HG02610 (cell line): Measurements from ENCODE around the gene PIANP.

Experiments used
- ATAC-seq: cut with Tn5 transposase; IDR thresholded peaks from one replicate; pipeline ENCODE4 v1.9.1; 2021; ENCODE audit warnings: mild to moderate bottlenecking, moderate library complexity; ENCODE audit not compliant: unreplicated experiment

Gene PIANP

DNA sequence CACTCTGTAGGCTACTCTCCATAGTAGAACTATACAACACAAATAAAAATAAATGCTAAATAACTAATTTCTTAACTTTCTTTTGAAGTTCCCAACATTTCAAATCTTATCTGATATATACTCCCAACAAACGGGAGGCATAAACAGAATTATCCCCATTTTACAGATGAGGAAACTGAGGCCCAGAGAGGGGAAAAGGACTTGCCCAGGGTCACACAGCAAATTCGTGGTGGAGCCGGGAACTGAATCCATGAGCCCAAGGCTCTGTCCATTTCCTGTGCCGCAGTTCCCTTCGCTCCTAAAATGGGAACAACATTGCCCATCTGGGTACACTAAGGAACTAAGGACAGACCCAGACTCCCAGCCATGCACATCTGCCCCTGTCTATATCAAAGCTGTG lies 23.7 kb downstream of the PIANP start:
- ATAC-seq: no peak

DNA sequence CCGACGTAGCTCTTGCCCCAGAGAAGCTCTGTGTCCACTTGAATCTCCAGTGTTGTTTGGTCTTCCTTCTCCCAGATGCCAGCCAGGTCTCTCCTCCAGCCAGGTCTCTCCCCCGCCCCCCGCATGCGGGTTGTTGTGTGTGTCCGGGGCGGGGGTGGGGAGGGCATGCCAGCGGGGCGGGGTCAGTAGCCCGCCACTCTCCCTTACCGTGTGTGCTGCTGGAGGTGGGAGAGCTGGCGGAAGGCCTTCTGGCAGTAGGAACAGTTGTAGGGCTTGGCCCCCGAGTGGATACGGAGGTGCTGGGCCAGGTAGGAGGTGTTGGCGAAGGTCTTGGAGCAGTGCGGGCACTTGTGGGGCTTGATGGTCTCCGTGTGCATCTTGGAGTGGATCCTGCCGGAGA lies 28.5 kb downstream of the PIANP start:
- ATAC-seq: no peak

DNA sequence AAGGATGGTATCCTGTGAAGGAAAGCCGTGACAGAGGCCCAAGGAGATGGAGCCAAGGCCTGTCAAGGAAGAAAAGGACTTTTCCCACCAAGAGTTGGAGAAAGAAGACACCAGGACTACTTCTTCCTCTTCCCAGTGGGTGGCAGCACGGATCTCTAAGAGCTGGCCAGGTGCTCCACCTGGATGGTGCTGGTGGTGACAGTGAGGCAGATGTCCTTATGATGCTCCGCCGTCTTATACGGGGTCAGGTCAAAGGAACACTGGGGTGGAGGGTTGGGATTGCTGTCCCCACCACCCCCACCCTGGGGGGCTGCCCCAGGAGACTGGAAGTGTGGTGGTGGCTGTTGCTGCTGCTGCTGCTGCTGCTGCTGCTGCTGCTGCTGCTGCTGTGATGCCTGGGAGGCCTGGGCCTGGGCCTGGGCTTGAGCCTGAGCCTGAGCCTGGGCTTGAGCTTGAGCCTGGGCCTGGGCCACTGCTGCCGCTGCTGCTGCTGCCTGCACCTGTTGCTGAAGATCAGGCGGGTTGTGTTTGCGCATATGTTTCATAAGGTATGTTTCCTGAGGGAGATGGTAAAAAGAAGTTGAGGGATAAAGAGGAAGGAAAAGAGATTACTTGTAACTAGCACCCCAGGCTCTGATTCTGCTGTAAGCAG lies 32.9 kb downstream of the PIANP start:
- no peak for ATAC-seq

DNA sequence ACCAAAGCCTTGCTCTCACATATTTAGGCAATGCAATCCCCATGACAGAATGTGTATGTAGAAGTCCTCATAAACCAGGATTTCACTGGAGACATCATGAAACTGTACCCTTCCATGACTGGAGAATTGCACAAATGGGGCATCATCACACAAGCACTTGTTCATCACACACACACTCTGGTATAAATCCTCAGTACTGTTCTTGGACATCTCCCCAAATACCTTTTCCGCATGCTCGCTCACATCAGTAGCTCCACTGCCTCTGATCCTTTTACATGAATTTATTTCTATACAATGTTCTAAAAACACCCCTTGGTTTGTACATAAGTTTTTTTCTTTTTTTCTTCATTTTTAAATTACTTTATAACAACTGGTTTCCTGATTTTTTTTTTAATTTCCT lies 34.4 kb downstream of the PIANP start:
- ATAC-seq: no peak

DNA sequence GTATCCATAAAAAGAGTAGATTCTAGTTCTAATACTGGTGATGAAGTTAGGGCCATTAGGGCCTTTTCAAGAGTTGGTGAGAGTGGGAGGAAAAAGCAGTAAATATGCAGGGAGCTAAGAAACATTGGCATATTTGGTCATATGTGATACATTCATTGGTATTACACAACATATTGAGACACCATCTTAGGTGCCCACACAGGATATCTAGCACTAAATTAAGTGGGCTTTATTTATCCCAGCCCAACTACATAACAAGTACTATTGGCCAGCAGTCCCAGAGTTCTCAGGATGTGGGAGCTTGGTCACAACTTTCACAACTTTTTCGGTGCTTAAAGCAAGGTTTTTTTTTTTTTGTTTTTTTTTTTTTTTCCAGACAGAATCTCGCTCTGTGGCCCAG lies 35.7 kb downstream of the PIANP start:
- ATAC-seq: no peak

DNA sequence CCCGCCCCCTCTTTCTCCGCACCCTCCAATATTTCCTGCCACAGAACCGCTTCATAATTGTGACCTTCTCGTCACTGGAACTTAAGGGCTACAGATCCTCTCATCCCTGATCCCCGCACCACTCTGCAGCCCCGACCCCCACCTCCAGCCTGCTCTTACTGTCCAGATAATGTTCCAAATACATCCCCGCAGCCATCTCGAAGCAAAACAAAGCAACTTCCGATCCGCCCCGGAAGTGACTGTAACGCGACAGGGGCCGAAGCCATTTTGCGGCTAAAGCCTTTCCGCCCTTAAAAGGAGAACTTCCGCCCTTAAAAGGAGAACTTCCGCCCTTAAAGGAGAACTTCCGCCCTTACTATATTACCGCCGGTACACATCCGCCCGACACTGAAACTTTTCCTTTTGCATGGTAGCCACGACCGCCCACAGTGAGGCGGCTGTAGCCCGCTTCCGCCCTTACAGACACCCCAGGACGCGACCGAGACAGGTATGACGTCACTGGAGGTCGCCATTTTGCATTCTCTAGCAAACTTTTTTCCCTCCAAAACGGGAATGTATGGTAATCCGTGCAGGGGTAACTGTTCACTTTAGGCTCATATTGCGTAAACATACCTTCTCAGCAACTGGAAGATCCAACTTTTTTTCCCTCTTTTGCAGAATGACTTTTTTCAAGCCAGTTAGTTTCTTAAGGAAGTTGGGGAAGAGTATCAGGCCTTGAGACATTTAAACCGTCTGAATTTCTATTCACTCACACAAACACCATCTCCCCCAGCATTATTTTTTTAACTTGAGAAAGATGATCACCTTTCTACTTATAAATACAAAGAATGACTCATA lies 37.5 kb downstream of the PIANP start, which contains the start of gene ING4:
Gene ING4, minus strand, starts transcription at position 214 of the 837 bp plus-strand sequence. Its CDS starts 18 bp downstream, at position 196.
- ATAC-seq: peak; percentile 96

DNA sequence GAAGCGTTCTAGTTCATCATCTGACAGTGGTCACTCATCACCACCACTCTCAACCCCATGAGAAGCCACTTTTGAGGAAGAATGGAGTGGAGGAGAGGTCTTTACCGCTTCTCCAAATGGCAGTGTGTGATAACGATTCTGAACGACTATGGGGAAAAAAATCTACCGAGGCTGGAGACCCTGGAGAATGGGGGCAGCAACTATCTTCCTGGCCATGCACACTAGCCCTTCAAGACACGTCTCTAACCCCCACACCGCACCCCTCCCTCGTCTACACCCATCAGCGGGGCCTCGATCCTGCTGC lies 38.1 kb downstream of the PIANP start:
- no peak for ATAC-seq

DNA sequence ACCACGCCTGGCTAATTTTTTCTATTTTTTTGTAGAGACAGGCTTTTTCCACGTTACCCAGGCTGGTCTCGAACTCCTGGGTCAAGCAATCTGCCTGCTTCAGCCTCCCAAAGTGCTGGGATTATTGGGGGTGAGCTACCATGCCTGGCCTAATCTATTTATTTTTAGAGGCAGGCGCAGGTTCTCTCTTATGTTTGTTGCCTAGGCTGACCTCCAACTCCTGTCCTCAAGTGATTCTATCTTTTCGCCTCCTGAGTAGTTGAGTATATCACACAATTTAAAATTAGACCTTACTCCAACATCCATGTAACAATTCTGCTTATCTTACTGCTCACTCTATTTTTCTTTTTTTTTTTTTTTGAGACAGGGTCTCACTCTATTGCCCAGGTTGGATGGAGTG lies 46.6 kb downstream of the PIANP start:
- no peak for ATAC-seq

DNA sequence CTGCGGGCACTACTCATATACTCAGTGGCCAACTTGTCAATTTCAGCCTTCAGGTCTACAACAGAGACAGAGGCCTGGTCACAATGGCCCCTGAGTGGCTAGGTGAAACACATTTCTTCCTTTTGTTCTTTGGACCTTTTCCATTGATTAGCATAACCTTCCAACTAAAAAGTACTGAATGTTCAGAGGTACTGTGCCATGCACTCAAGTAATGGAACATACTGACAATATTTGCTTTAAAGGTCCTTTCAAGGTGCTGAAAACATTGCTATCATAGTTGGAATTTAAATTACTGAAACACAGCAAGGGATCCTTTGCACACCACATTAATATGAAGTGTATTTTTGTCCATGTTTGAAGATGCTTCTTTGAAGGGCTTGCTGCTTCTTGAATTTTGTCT lies 47.3 kb downstream of the PIANP start:
- ATAC-seq: no peak

DNA sequence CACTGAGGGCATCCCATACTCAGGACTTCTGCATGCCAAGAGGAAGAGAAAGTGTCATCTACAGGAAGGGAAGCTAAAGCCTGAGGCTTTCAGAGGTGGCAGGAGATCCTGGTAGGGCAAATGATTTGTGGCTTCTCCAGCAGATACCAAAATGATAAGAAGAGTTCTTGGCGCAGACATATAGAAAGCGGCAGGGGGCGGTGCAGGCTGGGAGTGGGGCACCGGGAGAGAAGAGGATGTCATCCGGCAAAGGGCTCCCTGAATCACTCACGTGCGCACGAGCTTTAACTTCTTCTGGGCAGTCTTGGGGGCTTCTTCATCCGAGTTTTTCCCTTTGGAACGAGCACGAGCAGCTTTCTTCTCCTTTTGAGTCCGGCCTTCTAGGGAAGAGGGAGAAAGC lies 48.2 kb downstream of the PIANP start:
- no peak for ATAC-seq

DNA sequence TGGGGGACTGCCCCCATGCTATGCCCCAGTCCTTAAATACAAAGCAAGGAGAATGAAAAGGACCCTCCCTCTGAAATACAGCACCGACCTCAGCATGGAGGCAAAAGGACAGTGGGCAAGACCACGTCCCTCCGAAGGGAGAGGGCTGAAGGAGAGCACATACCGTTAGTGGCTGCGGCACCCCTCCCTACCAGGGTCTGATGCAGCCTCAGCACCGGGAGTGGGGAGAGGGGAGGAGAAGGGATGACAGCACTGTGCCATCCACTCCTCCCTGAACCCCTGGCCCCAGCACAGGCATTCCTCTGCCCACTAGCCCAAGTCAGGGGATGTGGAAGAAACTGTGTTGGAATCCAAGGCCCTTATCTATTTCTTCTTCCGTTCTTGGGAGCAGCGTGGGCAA lies 49.8 kb downstream of the PIANP start:
- no peak for ATAC-seq

DNA sequence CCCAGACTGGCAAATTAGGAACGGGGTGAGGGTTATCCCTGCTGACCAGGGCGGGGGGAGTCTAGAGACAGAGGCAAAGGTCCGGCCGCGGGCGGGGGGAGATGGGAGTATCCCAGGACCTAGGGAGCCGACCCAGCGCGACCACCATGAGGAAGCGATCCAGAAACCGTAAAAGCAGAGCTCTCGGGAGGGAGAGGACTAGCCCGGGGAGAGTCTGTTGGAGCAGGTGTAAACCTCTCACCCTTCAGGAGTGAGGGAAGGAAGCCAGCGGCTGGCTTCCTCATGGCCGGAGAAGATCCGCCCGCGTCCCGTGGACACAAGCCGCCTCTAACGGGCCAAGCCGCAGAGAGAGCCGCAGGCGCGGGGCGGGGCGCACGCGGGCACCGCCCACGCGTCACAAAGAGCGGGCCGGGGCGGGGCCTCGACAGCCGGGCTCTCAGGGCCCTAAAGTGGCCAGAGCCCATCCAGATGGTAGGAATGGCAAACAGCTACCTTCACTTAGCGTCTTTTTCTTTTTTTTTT lies 53.5 kb downstream of the PIANP start, which contains the start of gene ACRBP:
Gene ACRBP, minus strand, starts transcription at position 350 of the 522 bp plus-strand sequence. Its CDS starts 66 bp downstream, at position 284.
- no peak for ATAC-seq

DNA sequence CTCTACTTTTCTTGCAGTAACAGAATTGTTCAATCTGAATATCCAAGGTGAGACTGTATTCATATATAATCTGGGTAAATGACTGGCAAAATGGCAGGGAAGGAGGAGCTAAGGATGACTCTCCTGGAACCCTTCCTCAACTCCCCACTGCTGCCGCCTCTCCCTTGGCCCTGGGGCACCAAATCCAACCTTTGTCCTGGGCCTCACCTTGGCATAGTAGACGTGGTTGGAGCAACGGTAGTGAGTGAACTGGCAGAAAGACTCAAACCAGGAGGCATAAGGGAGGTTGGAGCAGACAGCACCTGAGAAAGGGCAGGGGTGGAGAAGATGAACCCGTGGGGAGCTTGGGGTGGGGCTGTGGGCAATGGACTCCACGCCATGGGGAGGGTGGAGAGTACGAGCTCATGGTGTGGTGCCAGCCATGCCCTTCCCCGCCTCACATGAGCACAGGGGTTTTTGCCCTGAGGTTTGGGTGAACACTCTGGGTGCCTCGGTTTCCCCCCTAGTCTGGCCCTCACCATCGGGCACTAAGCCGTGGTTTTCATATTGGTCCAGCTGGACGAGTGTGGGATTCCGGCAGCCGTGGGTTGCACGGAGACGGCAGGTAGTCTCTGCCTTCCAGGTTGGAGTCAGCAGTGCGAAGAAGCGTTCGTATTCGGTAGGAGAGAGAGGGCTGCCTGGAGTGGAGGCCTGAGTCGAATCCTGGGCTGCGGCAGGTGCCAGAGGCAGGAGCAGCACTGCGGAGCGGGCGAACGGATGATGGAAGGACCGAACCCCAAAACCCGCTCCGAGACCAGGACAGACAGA lies 54.1 kb downstream of the PIANP start:
- ATAC-seq: no peak

DNA sequence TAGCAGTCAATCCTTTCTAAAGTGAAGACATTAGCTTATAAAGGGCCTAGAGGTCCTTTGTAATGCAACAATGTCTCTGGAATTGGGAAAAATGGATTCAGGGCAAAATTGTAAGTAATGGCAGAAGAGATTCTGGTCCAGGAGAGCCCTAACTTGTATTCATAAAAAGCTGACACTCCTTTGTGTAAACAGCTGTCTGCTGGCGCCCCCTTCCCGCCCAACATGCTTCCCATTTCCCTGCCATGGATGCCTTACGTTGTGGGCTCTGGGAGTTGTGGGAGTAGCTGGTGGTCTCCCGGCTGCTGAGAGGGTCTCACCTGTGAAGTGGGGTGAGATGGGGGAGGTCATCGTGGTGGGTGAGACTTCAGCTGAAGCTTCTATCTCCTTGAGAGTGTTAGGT lies 55.7 kb downstream of the PIANP start:
- no peak for ATAC-seq

DNA sequence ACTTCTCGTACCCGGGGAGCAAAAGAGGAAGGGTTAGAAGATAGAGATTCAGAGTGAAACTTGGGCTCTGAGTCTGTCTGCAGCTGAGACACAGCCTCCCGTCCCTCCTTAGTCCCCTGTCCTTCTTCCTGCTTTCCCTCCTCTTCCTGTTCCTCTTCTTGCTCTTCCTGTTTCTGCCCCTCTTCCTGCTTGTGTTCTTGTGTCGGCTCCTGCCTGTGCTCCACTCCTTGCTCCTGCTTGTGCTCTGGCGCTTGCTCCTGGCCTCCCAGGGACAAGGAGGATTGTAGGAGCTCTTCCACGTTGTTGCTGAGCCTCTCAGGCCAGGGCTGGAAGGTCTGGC lies 56.4 kb downstream of the PIANP start:
- ATAC-seq: no peak
